Osteoblast (primary cell): Measurements from ENCODE around the gene MYRFL. TPM values are rescaled to one million over a fixed set of nuclear protein-coding genes. Genes with fewer than 3 reads are reported as not detected.

Experiments
- DNase-seq: peaks from one replicate; pipeline ENCODE4 v3.0.0; 2011; ENCODE audit warnings: low spot score, mixed read lengths; ENCODE audit not compliant: insufficient read length; ENCODE audit errors: missing footprints
- H2AFZ ChIP-seq: 2 replicates; pipeline ENCODE4 v1.6.0; 2011; ENCODE audit warnings: mild to moderate bottlenecking, low read length
- H3K27ac ChIP-seq: 2 replicates; pipeline ENCODE4 v1.5.1; 2011; ENCODE audit warnings: mild to moderate bottlenecking, low read depth, low read length, moderate library complexity
- H3K27me3 ChIP-seq: 2 replicates; pipeline ENCODE4 v1.6.0; 2012; ENCODE audit warnings: mild to moderate bottlenecking, control low read depth, inconsistent platforms, low read length, moderate library complexity; ENCODE audit not compliant: insufficient read depth
- H3K36me3 ChIP-seq: 2 replicates; pipeline ENCODE4 v1.5.1; 2011; ENCODE audit warnings: mild to moderate bottlenecking, low read length, control low read depth, moderate library complexity; ENCODE audit not compliant: insufficient read depth
- H3K4me1 ChIP-seq: 2 replicates; pipeline ENCODE4 v1.5.1; 2011; ENCODE audit warnings: mild to moderate bottlenecking, low read length, control low read depth, moderate library complexity; ENCODE audit not compliant: insufficient read depth
- H3K4me2 ChIP-seq: 2 replicates; pipeline ENCODE4 v1.6.0; 2011; ENCODE audit warnings: mild to moderate bottlenecking, low read length; ENCODE audit not compliant: insufficient read depth
- H3K4me3 ChIP-seq: fragments of 200-600 bp; sonication (generic); 3 replicates; pipeline ENCODE4 v1.5.1; 2012; ENCODE audit warnings: mild to moderate bottlenecking, low read length, inconsistent platforms; ENCODE audit not compliant: insufficient read depth
- H3K79me2 ChIP-seq: 2 replicates; pipeline ENCODE4 v1.6.0; 2012; ENCODE audit warnings: mild to moderate bottlenecking, low read length, control low read depth, inconsistent platforms; ENCODE audit not compliant: insufficient read depth
- H3K9me3 ChIP-seq: 2 replicates; pipeline ENCODE4 v1.5.1; 2011; ENCODE audit warnings: low read depth, low read length, control low read depth
- H4K20me1 ChIP-seq: 2 replicates; pipeline ENCODE4 v1.6.0; 2012; ENCODE audit warnings: mild to moderate bottlenecking, low read length, control low read depth; ENCODE audit not compliant: insufficient read depth
- total RNA-seq: library from RNA; depleted of rRNA; stranded (reverse); fragments of >200 nt; gene quantifications from 2 replicates; pipeline ENCODE4 v1.2.3, GENCODE V29; 2012
- TF ChIP-seq, protein P1 (sequence below): IDR thresholded peaks from 2 replicates; pipeline ENCODE4 v1.5.1; 2011; ENCODE audit warnings: mild to moderate bottlenecking, low read depth, low read length, moderate library complexity; ENCODE audit errors: extremely low read depth

Gene MYRFL
- total RNA-seq, 1 donor, result not detected

DNA sequence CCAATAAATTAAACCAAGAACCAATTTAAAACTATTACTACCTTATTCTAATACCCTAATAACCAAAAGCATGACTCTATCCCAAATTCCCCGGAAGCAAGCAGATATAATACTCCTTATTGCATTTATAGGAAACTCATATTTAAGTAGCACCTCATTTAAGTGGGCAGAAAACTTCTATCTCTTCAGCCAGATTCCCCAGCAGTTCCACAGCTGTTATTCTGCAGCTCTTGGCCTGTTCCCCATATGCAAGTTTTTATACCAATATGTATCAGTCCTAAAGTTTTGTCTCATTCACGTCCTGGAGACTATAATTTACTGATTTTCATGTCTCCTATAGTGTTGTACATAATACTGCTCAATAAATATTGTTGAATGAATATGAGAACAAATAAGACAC, 106.5 kb downstream of the MYRFL start:
- Histone ChIP-seq H3K36me3 (no peaks in the 10 kb centered on the region), H3K79me2 (no peaks in the 10 kb centered on the region), H3K27ac (no peak overlapping the region), H3K4me2 (no peak overlapping the region), H3K4me1 (peaks cover 9% of the 10 kb centered on the region), H4K20me1 (no peaks in the 10 kb centered on the region), H3K27me3 (no peaks in the 10 kb centered on the region), H2AFZ (no peak overlapping the region), H3K9me3 (no peaks in the 10 kb centered on the region), H3K4me3 (no peak overlapping the region)
- TF ChIP-seq, protein P1, sequence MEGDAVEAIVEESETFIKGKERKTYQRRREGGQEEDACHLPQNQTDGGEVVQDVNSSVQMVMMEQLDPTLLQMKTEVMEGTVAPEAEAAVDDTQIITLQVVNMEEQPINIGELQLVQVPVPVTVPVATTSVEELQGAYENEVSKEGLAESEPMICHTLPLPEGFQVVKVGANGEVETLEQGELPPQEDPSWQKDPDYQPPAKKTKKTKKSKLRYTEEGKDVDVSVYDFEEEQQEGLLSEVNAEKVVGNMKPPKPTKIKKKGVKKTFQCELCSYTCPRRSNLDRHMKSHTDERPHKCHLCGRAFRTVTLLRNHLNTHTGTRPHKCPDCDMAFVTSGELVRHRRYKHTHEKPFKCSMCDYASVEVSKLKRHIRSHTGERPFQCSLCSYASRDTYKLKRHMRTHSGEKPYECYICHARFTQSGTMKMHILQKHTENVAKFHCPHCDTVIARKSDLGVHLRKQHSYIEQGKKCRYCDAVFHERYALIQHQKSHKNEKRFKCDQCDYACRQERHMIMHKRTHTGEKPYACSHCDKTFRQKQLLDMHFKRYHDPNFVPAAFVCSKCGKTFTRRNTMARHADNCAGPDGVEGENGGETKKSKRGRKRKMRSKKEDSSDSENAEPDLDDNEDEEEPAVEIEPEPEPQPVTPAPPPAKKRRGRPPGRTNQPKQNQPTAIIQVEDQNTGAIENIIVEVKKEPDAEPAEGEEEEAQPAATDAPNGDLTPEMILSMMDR, result no peak
- no peak for DNase-seq

DNA sequence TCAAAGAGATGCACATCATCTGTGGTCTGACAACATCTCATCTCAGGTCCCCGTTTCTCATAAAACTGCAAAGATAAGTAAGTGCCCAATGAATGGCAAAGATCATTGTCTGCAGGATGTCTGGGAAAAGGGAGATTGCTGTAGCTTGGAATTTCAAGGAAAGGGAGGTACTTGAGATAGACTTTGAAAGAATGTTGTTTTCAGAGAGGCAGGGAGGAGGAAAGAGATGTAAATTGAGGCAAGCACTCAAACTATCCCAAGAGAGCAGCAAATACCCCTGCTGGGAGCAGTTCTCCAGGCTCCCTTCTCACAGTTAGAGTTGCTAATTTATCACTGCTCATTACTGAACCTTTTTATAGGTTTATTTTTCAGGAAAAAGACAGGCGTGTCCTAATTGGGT, 107.1 kb downstream of the MYRFL start:
- Histone ChIP-seq H3K79me2 (no peaks in the 10 kb centered on the region), H3K27me3 (no peaks in the 10 kb centered on the region), H2AFZ (no peak overlapping the region), H3K4me1 (peaks cover 9% of the 10 kb centered on the region), H3K36me3 (no peaks in the 10 kb centered on the region), H3K4me3 (no peak overlapping the region), H3K9me3 (no peaks in the 10 kb centered on the region), H3K27ac (no peak overlapping the region), H4K20me1 (no peaks in the 10 kb centered on the region), H3K4me2 (no peak overlapping the region)
- DNase-seq, result no peak
- TF ChIP-seq, protein P1, result no peak

DNA sequence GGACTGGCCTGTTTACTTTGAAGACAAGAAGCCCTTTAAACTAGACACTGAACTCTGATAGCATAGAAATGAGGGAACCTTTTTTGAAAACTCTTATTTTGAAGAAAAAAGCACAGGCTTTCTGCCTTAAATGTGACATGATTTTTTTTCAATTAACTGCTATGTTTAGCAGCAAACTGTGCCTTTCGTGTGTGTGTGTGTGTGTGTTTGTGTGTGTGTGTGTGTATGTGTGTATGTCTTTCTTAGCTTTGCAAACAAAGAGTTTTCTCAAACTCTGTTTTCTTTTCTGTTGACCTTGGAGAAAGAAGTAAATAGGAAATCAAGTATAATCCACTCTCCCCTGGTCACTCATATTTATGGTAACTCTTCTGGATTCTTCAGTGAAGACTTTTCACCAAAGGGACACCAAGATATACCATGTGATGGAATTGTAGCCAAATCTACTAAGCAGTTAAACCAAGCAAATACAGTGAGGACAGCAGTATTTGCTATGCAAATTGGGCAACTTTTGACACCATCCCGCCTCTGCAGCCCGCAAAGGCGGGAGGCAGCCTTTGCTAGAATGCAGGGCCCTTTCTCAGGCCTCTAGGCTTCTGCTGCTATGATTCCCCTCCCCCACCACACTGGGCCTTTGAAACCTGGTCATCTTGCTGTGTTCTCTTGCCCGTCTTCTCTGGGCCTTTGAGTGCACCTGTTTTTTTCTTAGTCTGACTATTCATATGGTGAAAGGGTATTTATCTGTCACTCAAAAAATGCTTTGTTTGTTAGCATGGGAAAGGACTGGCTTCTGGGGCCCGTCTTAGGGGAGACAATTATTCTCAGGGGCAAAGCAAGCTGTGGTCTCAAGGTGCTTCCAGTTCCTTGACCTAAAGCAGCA, 107.9 kb downstream of the MYRFL start:
- TF ChIP-seq, protein P1, result no peak
- H3K4me1 ChIP-seq, result peaks cover 9% of the 10 kb centered on the region

DNA sequence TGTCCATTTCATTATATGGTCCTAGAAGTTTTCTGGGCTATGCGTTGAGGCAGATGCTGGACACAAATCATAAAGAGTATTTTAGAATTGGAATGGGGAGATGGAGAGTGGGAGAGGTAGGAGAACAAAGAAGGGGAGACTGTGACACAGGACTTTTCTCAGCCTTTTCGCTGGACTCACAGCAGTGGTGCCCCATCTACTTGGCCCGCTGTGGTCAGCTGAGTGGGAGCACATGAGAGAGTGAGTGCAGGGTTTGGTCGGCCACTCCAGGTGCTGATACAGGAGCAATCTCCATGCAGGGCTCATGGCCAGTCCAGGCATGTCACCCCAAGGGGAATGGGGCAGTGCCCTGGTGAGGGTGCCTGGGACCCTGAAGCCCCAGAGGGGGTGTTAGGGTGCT, 109.0 kb downstream of the MYRFL start:
- Histone ChIP-seq H3K79me2 (no peaks in the 10 kb centered on the region), H3K27me3 (no peaks in the 10 kb centered on the region), H3K27ac (no peak overlapping the region), H3K4me3 (no peak overlapping the region), H4K20me1 (no peaks in the 10 kb centered on the region), H3K4me1 (peaks cover 9% of the 10 kb centered on the region), H3K9me3 (no peaks in the 10 kb centered on the region), H2AFZ (no peak overlapping the region), H3K36me3 (no peaks in the 10 kb centered on the region), H3K4me2 (no peak overlapping the region)
- no peak for DNase-seq
- TF ChIP-seq, protein P1, result no peak

More for the DNA sequence above, 107.9 kb downstream of the MYRFL start:
- H3K9me3 ChIP-seq, result no peaks in the 10 kb centered on the region
- no peaks in the 10 kb centered on the region for H3K79me2 ChIP-seq
- no peak overlapping the region for H3K27ac ChIP-seq
- DNase-seq, result no peak
- no peak overlapping the region for H2AFZ ChIP-seq
- H4K20me1 ChIP-seq, result no peaks in the 10 kb centered on the region
- no peaks in the 10 kb centered on the region for H3K36me3 ChIP-seq
- H3K4me2 ChIP-seq, result no peak overlapping the region
- H3K4me3 ChIP-seq, result no peak overlapping the region
- no peaks in the 10 kb centered on the region for H3K27me3 ChIP-seq
